ENCODE measurements around the gene ATG7. TPM values are rescaled to one million over a fixed set of nuclear protein-coding genes. Genes with fewer than 3 reads are reported as not detected.

The ATG7 gene
- polyA plus RNA-seq, 2 of the 4 experiments (the other 2 are of a cell fraction): 27.2 to 41.2 TPM

DNA sequence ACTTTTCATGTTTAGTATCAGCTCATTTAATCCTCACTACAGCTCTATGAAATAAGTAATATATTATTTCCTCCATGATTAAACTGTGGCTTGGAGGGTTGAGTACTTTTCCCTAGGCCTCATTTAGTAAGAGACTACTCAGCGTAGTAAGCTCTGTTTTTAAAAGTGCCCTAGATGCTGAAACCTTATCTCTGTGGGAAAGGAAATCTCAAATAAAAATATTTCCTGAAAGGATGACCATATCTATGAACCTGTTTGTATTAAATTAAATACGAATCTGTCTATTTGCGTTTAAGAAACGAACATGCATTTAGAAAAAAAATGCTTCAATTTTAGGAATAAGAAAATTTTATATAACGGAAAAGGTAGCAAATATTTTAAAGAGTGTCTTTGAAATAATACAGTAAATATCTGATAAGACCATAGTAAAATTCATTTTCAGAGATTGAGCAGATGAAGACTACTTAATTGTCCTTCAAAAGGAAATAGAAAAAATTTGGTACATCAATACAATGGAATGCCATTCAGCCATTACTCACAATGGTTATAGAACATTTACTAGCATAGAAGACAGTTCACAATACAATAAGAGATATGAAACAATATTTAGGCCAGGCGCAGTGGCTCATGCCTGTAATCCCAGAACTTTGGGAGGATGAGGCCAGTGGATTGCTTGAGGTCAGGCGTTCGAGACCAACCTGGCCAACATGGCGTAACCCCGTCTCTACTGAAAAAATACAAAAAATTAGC lies 56.2 kb downstream of the ATG7 start:
- WGBS (ENCODE audit: missing lambda C conversion rate): 95% methylated on average over 10 of the region's 10 CpGs
- ATAC-seq: no peak
- Histone ChIP-seq H3K27ac (no peak overlapping the region), H3K4me2 (no peak overlapping the region), H3K4me3 (no peak overlapping the region), H3K4me1 (no peaks in the 10 kb centered on the region), H3K9me3 (no peaks in the 10 kb centered on the region)
- POLR2A ChIA-PET: no interaction called here
- DNase-seq (ENCODE audit: low read depth in 1 of 2, low spot score in 1 of 2): no peak
- TF ChIP-seq HOXB5 (CRISPR knock-in tag; IDR thresholded peaks at IDR 0.05): no peak
- no peak for TF ChIP-seq EHF (CRISPR knock-in tag; IDR thresholded peaks at IDR 0.05)
- CTCF ChIA-PET: interaction anchor here (0.6 to 1.3 kb wide), 3 partner anchors 12 to 268 kb away, joined by 3 to 6 read pairs (median 3); no protein-coding TSS in a partner anchor
- no peak for FAIRE-seq

DNA sequence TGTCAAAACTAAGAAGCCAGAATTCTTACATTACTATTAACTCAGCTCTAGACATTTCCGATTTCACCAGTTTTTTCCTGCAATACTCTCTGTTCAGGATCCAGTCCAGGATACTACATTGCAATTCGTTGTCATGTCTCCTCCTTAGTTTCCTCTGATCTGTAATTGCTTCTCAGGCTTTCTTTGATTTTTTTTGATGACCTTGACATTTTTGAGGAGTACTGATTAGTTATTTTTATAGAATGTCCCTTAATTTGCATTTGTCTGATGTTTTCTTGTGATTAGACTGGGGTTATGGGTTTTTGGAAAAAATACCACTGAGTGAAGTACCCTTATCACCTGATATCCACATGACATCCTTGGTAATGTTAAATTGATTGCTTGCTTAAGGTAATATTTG lies 57.6 kb downstream of the ATG7 start:
- ATAC-seq (no peak), FAIRE-seq (no peak), DNase-seq (ENCODE audit: low read depth in 1 of 2, low spot score in 1 of 2) (no peak)
- no peaks in the 10 kb centered on the region; the same call in 2 of the 3 replicates for H3K4me1 ChIP-seq
- POLR2A ChIA-PET: no interaction called here
- 81% methylated on average over 2 of the region's 2 CpGs for WGBS (ENCODE audit: missing lambda C conversion rate)
- H3K27ac ChIP-seq: no peak overlapping the region
- no peaks in the 10 kb centered on the region for H3K9me3 ChIP-seq
- H3K4me3 ChIP-seq: no peak overlapping the region
- TF ChIP-seq MAFK (IDR thresholded peaks at IDR 0.05; ENCODE audit: partially characterized antibody) (peak; percentile 91), BCL3 (IDR thresholded peaks at IDR 0.05) (no peak)
- no peak overlapping the region for H3K4me2 ChIP-seq
- CTCF ChIA-PET: interaction anchor here (1.2 to 2.1 kb wide), 5 partner anchors 32 to 572 kb away, joined by 3 to 7 read pairs (median 3); no protein-coding TSS in a partner anchor

DNA sequence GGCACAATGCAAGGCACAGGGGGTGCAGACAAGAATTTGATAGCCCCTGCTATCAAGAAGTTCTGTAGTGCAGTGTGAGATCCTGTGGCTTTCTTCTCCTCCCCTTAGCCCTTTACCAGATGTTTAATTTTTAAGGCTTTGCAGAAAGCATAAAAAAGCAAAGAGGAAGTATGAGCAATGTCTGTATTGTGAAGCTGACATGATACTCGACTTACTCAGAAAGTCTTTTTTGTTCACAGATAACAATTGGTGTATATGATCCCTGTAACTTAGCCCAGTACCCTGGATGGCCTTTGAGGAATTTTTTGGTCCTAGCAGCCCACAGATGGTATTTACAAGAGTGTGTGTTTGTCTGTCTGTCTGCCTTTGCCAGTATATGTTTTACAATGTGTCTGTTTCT lies 58.9 kb downstream of the ATG7 start:
- no peak for DNase-seq (ENCODE audit: low read depth in 1 of 2, low spot score in 1 of 2)
- Histone ChIP-seq H3K4me3 (no peak overlapping the region), H3K9me3 (no peaks in the 10 kb centered on the region), H3K4me1 (no peaks in the 10 kb centered on the region; the same call in 2 of the 3 replicates), H3K27ac (no peak overlapping the region), H3K4me2 (no peak overlapping the region)
- ATAC-seq: no peak
- CTCF ChIA-PET: interaction anchor here (0.8 to 2.1 kb wide), 7 partner anchors 34 to 573 kb away, joined by 3 to 7 read pairs (median 3); no protein-coding TSS in a partner anchor
- 35% methylated on average over 1 of the region's 1 CpG for WGBS (ENCODE audit: missing lambda C conversion rate)
- no peak for FAIRE-seq
- POLR2A ChIA-PET: no interaction called here
- TF ChIP-seq EHF (CRISPR knock-in tag; IDR thresholded peaks at IDR 0.05): no peak
- no peak for TF ChIP-seq POLR2A (IDR thresholded peaks at IDR 0.05; ENCODE audit: low read length)
- no peak for TF ChIP-seq JUNB (IDR thresholded peaks at IDR 0.05)
- TF ChIP-seq, protein P1, sequence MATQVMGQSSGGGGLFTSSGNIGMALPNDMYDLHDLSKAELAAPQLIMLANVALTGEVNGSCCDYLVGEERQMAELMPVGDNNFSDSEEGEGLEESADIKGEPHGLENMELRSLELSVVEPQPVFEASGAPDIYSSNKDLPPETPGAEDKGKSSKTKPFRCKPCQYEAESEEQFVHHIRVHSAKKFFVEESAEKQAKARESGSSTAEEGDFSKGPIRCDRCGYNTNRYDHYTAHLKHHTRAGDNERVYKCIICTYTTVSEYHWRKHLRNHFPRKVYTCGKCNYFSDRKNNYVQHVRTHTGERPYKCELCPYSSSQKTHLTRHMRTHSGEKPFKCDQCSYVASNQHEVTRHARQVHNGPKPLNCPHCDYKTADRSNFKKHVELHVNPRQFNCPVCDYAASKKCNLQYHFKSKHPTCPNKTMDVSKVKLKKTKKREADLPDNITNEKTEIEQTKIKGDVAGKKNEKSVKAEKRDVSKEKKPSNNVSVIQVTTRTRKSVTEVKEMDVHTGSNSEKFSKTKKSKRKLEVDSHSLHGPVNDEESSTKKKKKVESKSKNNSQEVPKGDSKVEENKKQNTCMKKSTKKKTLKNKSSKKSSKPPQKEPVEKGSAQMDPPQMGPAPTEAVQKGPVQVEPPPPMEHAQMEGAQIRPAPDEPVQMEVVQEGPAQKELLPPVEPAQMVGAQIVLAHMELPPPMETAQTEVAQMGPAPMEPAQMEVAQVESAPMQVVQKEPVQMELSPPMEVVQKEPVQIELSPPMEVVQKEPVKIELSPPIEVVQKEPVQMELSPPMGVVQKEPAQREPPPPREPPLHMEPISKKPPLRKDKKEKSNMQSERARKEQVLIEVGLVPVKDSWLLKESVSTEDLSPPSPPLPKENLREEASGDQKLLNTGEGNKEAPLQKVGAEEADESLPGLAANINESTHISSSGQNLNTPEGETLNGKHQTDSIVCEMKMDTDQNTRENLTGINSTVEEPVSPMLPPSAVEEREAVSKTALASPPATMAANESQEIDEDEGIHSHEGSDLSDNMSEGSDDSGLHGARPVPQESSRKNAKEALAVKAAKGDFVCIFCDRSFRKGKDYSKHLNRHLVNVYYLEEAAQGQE (IDR thresholded peaks at IDR 0.05): no peak
- TF ChIP-seq TFCP2L1 (CRISPR knock-in tag; IDR thresholded peaks at IDR 0.05): no peak
- no peak for TF ChIP-seq CBX8 (IDR thresholded peaks at IDR 0.05)
- no peak for TF ChIP-seq GATA3 (IDR thresholded peaks at IDR 0.05; ENCODE audit: borderline replicate concordance)
- no peak for TF ChIP-seq BHLHE40 (IDR thresholded peaks at IDR 0.05; ENCODE audit: low read depth, low read length)
- no peak for TF ChIP-seq ATOH8 (CRISPR knock-in tag; IDR thresholded peaks at IDR 0.05; ENCODE audit: low read depth)
- no peak for TF ChIP-seq MAZ (IDR thresholded peaks at IDR 0.05; ENCODE audit: borderline replicate concordance, low read depth, low read length)
- no peak for TF ChIP-seq EHMT2 (IDR thresholded peaks at IDR 0.05; ENCODE audit: low read depth)
- TF ChIP-seq MYC (IDR thresholded peaks at IDR 0.05; ENCODE audit: borderline replicate concordance, low read length): no peak
- TF ChIP-seq POLR2AphosphoS2 (conservative IDR thresholded peaks at IDR 0.05; ENCODE audit: low read length): no peak
- TF ChIP-seq SREBF2 (IDR thresholded peaks at IDR 0.05): no peak
- TF ChIP-seq ZFP36 (IDR thresholded peaks at IDR 0.05; ENCODE audit: borderline replicate concordance, partially characterized antibody): no peak
- no peak for TF ChIP-seq FOSL2 (IDR thresholded peaks at IDR 0.05)
- TF ChIP-seq FOSL2 (CRISPR knock-in tag; IDR thresholded peaks at IDR 0.05): no peak

Data from A549 (cell line).